GM13976 (cell line): Measurements from ENCODE around the gene CLECL1.
"Not testable (repeated sequence)": the region's sequence is repeated elsewhere in the genome, so short reads cannot be mapped to it uniquely, and the experiment has no call there.

Source experiments
- DNase-seq: peaks from one replicate; pipeline ENCODE4 v3.0.0; 2012; ENCODE audit warnings: low spot score
- CTCF ChIP-seq: IDR thresholded peaks from 2 replicates; pipeline ENCODE4 v1.5.1; 2012; ENCODE audit warnings: borderline replicate concordance, mild to moderate bottlenecking; ENCODE audit not compliant: insufficient read depth; ENCODE audit errors: extremely low read depth, missing control alignments, control extremely low read depth
- in situ Hi-C: fragments of 300-500 bp; cut with MboI; formaldehyde crosslinking; loops from one replicate; pipeline ENCODE4 v1.12.0; 2022; ENCODE audit warnings: low sequenced_read_pairs, mixed read lengths, inconsistent platforms; ENCODE audit not compliant: unreplicated experiment

Gene CLECL1

GRCh38 chr12:9699269-9699897, 33.5 kb downstream of the CLECL1 start:
- no peak for DNase-seq

GRCh38 chr12:9698681-9699080, 34.2 kb downstream of the CLECL1 start:
- no peak for TF ChIP-seq CTCF
- DNase-seq, result no peak
- in situ Hi-C loops, result no loop called here

More at GRCh38 chr12:9699269-9699897, 33.5 kb downstream of the CLECL1 start:
- in situ Hi-C loops, result no loop called here
- TF ChIP-seq CTCF, result no peak

- in situ Hi-C loops, result no loop called here
- no peak for DNase-seq
- no peak for TF ChIP-seq CTCF
These were observed 35.3 kb downstream of the CLECL1 start for GRCh38 chr12:9697619-9698018.

- DNase-seq, in situ Hi-C loops: not testable (repeated sequence)
These were observed 37.2 kb downstream of the CLECL1 start for GRCh38 chr12:9695661-9696060.

- not testable (repeated sequence) for DNase-seq
These were observed 37.7 kb downstream of the CLECL1 start for GRCh38 chr12:9695150-9695549.

GRCh38 chr12:9694241-9694640, 38.7 kb downstream of the CLECL1 start:
- in situ Hi-C loops, result no loop called here
- no peak for DNase-seq
- no peak for TF ChIP-seq CTCF

More at GRCh38 chr12:9695150-9695549, 37.7 kb downstream of the CLECL1 start:
- in situ Hi-C loops, result not testable (repeated sequence)

- DNase-seq, result no peak
- TF ChIP-seq CTCF, result no peak
- in situ Hi-C loops, result no loop called here
These were observed 40.0 kb downstream of the CLECL1 start for GRCh38 chr12:9692909-9693308.

GRCh38 chr12:9687228-9687627, 45.7 kb downstream of the CLECL1 start:
- TF ChIP-seq CTCF, result no peak
- DNase-seq, result no peak
- in situ Hi-C loops, result no loop called here
